ENCODE measurements around the gene SLX4IP.

SLX4IP gene

DNA sequence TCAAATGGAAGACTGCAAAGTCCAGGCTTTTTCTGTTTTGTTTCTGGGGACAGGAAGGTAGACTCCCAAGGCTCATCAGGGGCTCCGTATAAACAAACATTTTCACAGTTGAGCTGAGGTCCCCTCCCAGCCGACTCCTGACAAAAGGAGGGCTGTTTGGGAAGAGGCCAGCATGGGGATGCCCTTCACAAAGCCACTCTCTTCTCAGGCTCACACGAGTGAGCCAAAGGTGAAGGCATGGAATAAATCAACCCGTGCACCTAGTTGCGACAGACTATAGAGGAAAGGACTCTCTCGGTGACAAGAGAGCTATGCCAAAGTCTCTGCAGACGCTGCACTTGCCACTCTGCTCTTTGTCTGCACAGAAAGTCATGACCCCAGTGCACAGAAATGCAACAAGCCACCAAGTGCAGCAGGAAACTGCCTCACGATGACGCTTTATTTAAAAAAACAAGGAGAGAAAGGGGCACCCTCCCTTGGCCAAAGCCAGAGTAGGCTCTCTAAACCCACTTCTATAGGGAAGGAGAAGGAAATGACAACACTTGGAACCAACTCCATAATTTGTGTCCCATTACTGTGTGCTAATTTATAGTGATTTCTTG is 217.7 kb downstream of the SLX4IP start:
- DNase-seq (ENCODE audit: low read depth): no peak
- TF ChIP-seq POLR2A (IDR thresholded peaks at IDR 0.05; ENCODE audit: extremely low read depth, insufficient read length): no peak
- TF ChIP-seq MYC (IDR thresholded peaks at IDR 0.05; ENCODE audit: low read depth, low read length): no peak
- TF ChIP-seq, protein P1, sequence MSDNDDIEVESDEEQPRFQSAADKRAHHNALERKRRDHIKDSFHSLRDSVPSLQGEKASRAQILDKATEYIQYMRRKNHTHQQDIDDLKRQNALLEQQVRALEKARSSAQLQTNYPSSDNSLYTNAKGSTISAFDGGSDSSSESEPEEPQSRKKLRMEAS (IDR thresholded peaks at IDR 0.05; ENCODE audit: low read depth, low read length): no peak
- TF ChIP-seq, protein P2, sequence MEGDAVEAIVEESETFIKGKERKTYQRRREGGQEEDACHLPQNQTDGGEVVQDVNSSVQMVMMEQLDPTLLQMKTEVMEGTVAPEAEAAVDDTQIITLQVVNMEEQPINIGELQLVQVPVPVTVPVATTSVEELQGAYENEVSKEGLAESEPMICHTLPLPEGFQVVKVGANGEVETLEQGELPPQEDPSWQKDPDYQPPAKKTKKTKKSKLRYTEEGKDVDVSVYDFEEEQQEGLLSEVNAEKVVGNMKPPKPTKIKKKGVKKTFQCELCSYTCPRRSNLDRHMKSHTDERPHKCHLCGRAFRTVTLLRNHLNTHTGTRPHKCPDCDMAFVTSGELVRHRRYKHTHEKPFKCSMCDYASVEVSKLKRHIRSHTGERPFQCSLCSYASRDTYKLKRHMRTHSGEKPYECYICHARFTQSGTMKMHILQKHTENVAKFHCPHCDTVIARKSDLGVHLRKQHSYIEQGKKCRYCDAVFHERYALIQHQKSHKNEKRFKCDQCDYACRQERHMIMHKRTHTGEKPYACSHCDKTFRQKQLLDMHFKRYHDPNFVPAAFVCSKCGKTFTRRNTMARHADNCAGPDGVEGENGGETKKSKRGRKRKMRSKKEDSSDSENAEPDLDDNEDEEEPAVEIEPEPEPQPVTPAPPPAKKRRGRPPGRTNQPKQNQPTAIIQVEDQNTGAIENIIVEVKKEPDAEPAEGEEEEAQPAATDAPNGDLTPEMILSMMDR (IDR thresholded peaks at IDR 0.05; ENCODE audit: low read depth, low read length): no peak
- no peak overlapping the region for H3K4me3 ChIP-seq (ENCODE audit: low read depth, low read length)

DNA sequence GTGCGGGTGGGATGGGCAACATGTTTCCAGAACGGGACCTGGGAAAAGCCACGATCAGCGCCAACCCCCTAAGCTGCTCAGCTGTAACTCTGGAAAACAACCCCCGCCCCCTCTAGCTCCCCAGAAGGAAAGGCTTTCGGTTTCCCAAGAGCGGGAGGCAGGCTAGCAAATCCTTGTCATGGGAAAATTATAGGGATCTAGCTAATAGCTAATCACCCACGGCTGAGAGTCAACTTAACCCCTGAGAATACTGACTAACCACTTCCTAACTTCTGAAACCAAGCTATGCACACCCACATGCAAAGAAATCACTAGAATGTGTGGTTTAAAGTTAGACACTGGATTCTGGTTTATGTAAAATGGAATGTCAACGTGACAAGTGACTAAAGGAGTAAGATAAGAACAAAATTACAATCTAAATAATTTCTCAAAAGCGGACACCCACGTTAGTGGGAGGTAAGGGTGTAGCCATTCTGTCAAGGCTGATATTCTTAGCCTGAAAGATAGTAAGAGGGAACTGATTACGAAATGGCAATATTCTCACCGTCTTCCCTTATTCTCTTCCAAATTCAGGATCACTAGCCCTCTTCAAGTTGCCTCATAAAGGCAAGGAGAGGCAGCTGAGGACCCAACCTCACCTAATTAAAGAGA is 218.6 kb downstream of the SLX4IP start:
- H3K4me3 ChIP-seq (ENCODE audit: low read depth, low read length): no peak overlapping the region
- no peak for DNase-seq (ENCODE audit: low read depth)
- TF ChIP-seq POLR2A (IDR thresholded peaks at IDR 0.05; ENCODE audit: extremely low read depth, insufficient read length) (no peak), MYC (IDR thresholded peaks at IDR 0.05; ENCODE audit: low read depth, low read length) (no peak)
- TF ChIP-seq, protein P1 (IDR thresholded peaks at IDR 0.05; ENCODE audit: low read depth, low read length): no peak
- TF ChIP-seq, protein P2 (IDR thresholded peaks at IDR 0.05; ENCODE audit: low read depth, low read length): no peak

DNA sequence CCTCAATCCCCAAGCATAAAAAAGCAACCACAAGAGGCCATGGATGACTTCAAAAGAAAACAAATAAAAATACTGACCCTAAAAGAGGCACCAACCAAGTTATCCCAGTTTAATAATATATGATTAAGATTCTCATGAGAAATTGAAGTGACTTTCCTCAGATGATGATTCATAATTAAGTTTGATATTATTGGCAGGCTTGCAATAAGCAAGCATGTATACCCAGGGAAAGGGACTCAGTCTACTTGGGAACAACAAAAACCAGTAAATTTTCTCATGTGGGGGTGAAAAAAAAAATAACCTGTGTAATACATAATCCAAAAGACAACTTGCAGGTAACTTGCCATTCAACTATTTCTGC is 219.1 kb downstream of the SLX4IP start:
- no peak for DNase-seq (ENCODE audit: low read depth)
- H3K4me3 ChIP-seq (ENCODE audit: low read depth, low read length): no peak overlapping the region
- TF ChIP-seq, protein P2 (IDR thresholded peaks at IDR 0.05; ENCODE audit: low read depth, low read length): no peak
- TF ChIP-seq MYC (IDR thresholded peaks at IDR 0.05; ENCODE audit: low read depth, low read length): no peak

DNA sequence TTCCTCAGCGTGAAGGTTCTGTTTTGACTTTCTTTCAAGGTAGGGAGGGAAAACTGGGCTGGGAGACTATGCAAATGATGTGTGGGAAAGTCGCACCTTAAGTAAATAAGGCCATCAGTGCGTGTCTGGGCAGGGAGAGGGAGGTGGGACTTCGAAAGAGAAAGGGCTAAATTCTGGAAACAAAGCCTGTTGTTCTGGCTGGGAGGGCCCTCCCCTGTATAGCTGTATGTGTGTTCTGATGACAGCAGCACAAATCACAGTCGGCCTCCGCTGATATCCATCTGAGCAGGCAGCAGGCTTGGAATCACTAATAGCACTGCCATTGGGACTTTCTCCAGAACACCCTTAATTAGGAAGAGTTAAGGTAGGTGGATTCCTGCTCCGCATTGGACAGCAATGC is 219.5 kb downstream of the SLX4IP start:
- H3K4me3 ChIP-seq (ENCODE audit: low read depth, low read length): no peak overlapping the region
- no peak for DNase-seq (ENCODE audit: low read depth)
- TF ChIP-seq, protein P1 (IDR thresholded peaks at IDR 0.05; ENCODE audit: low read depth, low read length): no peak
- TF ChIP-seq POLR2A (IDR thresholded peaks at IDR 0.05; ENCODE audit: extremely low read depth, insufficient read length) (no peak), MYC (IDR thresholded peaks at IDR 0.05; ENCODE audit: low read depth, low read length) (no peak)
- TF ChIP-seq, protein P2 (IDR thresholded peaks at IDR 0.05; ENCODE audit: low read depth, low read length): no peak

DNA sequence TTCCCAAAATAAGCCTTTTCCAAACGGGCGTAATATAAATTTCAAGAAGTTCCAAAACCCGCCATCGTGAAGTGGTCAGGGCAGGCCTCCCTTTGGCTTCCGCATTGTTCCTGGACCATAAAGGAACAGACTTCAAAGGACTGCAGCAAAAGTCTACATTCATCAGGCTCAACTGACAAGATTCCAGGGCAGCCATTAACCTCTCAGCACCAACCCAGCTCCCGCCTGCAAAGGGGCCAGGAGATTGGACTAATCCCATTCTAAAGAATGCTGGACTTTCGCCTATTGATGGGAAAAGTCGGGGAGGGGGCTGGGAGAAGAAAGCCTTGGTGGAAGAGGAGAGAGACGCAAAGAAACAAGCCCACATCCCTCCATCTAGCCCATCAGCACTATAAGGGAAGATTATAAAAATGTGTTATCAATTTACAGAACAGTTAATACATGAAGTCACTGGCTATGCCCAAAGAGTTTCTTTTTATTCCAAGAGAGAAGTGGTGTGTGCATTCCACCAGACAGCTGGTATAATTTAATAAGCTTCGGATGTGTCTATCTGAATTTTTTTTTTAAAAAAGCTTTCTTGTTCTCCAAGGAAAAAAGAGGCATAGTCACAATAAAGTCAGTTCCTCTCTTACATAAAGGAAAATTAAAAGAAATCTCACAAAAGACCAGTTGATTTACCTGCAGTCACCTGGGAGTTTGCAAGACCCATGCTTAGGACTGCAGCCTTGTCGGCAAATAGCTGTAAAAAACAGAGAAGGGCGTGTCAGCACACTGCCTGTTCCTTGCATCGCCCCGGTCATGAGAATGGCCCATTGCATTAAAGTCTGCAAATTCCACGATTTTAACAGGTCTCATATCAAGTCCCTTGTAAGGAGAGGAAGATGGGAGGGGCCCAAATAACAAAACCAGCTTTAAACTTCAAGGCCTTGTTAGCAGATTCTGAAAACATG is 220.9 kb downstream of the SLX4IP start:
- no peak overlapping the region for H3K4me3 ChIP-seq (ENCODE audit: low read depth, low read length)
- TF ChIP-seq POLR2A (IDR thresholded peaks at IDR 0.05; ENCODE audit: extremely low read depth, insufficient read length) (no peak), MYC (IDR thresholded peaks at IDR 0.05; ENCODE audit: low read depth, low read length) (no peak)
- TF ChIP-seq, protein P2 (IDR thresholded peaks at IDR 0.05; ENCODE audit: low read depth, low read length): no peak
- TF ChIP-seq, protein P1 (IDR thresholded peaks at IDR 0.05; ENCODE audit: low read depth, low read length): no peak
- no peak for DNase-seq (ENCODE audit: low read depth)
